ENCODE results near the gene LRRC63.
"Not testable (repeated sequence)": the region's sequence is repeated elsewhere in the genome, so short reads cannot be mapped to it uniquely, and the experiment has no call there.

The LRRC63 gene, protein sequence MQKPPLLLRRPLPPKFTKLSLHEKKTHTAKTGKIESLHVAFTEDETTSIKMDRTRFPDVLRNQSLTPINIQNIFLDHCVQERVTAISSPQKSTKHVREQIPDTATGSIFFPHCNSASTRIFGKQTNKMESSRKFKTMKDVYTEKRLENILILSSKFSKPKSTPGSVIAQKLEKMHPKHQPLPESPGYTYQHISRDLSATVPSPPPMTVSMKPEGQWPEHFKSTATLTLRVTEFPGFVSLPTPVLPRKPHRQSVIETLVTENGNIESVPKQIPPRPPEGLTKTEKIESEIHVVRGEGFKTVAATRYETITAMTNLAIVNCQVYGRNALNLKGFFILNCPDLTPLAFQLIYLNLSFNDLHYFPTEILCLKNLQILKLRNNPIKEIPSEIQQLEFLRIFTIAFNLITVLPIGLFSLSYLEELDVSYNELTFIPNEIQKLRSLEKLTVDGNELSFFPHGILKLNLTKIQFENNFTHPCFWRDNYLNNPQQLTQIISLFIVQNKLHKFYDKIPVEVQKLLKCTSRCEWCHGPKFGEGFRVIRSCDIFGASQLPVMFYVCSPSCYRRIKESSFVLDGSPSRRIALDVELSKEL

DNA sequence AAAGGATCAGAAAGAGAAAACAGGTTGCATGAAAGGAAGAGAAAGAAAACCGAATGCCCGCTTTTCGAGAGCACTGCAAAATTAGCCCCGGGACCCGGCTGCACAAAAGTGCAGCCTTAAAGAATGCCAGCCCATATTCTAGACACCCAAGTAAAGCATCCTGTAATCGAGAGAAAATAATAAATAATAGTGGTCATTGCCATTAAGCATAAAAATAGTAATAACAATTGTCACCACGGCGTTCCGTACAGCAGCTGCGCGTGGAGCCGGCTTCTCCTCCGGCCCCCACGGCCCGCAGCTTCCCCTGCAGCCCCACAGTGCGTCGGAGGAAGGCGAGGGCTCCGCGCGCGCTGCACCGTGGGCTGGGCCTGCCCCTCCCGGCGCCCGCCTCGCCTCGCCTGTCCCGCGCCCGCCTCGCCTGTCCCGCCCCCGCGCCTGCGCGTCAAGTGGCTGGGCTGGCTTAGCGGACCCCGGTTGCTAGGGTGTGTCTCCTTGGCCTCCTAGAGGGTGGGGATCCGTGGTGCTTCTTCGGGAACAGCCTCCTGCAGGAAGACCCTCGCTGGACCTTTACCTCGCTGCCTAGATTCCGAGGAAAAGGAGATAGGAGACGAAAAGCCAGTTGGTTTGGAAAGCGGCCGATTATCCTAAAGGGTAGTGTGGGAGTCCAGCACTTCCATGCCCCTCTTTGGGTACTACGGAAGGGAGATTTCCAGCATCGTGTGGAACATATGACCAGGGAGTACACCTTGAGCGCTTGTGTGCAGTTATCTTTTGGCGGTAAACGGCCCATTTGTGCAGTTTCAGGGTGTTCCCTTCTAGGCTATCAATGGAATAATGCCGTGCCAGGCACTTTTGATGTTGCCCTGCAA lies at the start of gene LRRC63:
TSS of gene LRRC63 (plus strand) at position 446 of the 869 bp plus-strand sequence. CDS start 1,107 bp downstream, outside the sequence.
- DNase-seq = peak; percentile 58

DNA sequence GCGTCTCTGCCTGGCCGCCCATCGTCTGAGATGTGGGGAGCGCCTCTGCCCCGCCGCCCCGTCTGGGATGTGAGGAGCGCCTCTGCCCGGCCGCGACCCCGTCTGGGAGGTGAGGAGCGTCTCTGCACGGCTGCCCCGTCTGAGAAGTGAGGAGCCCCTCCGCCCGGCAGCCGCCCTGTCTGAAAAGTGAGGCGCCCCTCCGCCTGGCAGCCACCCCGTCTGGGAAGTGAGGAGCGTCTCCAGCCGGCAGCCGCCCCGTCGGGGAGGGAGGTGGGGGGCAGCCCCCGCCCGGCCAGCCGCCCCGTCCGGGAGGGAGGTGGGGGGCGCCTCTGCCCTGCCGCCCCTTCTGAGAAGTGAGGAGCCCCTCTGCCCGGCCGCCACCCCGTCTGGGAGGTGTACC lies 49.0 kb upstream of the LRRC63 start:
- DNase-seq = not testable (repeated sequence)

DNA sequence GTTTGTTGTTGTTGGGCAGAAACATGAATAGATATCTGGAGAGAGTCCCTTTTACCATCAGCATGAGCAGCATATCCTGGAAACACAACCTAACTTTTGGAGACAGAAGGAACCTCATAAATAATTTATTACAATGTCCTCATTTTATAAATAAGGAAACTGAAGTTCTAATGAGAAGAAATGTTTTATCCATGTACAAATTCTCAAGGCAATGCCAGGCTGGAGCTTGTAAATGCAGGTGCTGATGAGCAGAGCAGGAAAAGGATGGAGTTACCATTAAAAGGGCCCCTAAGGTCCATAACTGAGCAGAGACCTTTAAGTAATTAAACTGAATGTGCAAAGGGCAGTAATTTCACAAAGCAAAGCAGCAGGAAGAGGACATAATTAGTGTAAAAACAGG lies 47.1 kb upstream of the LRRC63 start:
- no peak for DNase-seq

DNA sequence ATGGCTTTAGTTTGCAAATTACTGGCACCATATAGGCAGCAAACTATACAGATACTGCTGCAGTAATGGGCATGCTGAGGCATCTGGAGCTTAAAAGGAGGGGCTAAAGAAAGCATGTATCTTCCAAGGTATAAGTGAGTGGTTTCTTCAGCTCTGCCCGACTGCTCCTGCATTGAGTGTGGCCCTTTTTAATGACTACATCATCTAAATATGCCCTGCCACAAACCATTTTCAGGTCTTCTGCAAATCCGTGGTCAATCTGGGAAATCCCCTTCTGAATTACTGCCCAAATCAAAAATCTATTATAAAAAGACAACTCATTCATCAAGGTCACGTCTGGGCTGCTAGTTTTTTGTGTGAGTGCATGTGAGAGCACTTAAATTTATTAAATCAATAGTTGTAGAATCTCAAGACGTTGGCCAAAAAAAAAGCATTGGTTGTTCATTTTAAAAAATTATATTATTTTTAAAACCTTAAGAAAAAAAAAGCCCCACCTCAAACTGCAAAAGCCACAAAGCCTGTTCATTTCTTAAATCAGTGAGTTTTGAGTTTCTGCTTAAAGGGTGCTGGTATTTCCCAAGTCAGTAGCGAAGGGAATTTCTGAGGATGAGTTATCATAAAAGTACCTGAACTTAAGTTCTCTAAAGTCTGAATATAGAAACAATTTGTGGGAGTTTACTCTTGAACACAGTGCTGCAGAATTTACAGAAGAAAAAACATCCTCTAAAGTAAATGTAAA lies 46.1 kb upstream of the LRRC63 start:
- no peak for DNase-seq

DNA sequence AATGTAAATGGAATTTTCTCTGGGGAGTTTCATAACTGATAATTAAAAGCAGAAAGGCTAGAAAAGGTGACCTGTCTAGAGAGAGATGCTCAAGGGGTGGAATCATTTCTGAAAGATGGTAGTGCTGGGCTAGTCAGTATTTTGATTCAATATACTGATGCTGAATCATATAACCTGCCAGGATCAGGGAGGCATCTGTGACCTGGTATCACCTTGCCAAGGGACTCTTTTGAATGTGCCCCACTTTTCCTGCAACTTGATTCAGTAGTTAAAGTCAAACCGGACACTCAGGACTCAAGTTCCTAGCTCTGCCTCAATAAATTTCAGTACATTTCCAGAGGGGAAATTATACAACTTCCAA lies 45.5 kb upstream of the LRRC63 start:
- DNase-seq = no peak

DNA sequence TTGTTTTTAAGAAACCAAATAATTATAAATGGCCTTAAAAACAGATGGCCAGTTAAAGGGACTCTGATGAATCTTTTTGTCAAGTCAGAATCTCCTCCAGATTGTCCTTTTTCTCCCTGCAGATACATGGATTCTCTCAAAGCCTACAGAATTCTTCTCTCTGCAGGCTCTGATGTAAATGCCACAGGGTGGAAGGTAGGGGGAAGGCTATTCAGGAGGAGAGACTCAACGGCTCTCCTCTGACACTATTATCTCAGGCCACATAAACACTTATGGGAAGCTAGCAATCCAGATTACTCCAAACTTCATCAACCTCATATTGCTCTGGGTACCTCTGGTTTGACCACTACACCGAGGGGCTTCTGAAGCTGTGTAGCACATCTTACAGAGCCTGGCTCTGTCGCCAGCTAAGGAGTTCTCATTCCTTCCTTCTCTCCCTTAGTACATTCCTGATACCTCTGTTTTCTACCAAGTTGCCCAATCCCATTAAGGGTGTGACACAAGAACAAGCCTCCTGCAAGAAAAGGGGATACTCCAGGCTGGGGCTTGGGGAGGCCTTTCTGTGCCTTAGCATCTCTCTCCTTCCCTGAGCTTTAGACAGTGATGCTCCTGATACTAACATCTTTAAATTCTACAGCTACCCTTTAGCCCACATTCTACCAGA lies 44.6 kb upstream of the LRRC63 start:
- DNase-seq = no peak

DNA sequence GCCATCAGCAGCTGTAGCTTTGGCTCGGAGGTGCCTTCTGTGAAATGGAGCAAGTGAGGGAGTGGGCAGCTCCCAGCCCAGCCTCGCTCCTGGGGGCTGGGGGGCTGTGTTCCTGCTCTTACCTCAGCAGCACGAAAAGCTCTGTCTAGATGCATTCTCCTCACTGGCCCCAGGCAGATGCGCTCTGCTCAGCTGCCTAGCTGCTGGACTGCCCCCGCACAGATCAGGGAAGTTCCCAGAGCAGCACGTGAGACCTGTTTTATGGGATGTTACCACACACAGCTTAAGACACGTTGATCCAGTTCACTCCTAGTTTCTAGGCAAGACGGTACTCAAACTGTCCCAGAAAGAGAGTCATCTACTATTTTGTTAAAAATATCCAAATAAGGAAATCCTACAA lies 43.4 kb upstream of the LRRC63 start:
- no peak for DNase-seq

DNA sequence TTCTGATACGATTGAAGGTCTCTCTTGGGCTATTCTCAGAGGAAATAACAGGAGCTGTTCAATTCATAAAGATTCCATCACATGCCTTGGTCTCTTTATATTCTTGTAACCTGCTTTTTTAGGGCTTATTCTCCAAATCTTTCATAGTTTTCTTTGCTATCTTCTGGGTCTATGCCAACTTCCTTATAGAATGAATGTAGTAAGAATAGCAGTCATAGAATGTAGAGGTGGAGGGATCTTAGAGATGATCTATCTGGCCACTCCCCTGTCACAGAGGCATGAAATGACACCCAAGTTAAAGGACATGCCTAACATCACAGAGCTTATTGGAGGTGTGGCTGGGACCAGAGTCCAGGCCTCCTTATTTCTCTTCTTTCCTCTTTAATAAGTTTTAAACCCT lies 42.9 kb upstream of the LRRC63 start:
- DNase-seq = no peak

DNA sequence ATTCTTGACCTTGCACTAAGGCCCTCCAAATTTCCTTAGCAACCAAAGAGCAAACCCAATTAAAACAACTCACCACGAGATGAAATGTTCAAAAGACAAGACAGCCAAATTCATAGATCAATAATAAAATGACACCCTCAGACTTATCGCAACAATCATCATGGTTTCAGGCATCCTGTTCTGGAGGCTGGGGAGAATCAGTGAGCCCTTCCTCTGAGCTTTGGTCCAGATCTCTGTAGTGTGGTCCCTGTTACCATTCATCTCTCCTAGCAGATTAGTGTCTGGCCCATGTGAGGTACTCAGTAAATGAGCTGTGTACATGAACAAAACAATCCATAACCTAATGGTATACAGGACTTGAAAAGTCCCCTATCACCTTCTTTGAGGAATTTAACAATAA lies 42.0 kb upstream of the LRRC63 start:
- no peak for DNase-seq

DNA sequence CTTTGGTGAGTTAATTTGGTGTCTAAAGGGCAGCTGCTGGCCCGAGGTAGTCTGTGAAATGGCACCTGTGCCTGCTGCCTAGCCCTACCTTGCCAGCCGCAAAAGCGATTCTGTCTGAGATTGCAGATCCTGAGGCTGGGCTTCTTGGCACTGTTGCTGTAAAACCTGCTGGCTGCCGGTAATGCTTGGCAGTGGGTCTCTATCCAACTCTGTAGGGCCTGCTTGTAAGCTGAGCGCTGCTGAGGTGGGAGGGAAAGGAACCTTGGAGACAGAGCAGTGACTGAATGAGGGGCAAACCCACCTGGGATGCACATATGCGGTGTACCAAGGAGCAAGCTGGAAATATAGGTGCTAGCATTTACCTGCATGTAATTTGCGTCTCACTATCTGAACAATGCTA lies 41.5 kb upstream of the LRRC63 start:
- DNase-seq = no peak

DNA sequence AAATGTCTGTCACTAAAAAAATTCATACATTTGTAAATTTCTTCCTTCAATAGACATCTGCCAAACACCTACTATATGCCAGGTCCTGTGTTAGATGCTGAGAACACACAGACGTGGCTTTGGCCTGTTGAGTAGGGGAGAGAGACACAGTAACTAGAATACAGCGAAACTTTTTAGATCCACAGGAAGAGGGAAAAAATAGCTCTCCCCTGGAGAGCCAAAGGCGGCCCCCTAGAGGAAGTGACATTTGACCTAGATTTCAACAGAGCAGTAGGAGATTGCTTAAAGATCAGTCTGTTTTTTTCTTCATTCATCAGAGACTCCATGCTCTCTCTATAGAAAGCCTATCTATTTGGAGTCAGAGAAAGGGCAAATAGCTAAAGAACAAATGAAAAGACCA lies 41.0 kb upstream of the LRRC63 start:
- DNase-seq = no peak

DNA sequence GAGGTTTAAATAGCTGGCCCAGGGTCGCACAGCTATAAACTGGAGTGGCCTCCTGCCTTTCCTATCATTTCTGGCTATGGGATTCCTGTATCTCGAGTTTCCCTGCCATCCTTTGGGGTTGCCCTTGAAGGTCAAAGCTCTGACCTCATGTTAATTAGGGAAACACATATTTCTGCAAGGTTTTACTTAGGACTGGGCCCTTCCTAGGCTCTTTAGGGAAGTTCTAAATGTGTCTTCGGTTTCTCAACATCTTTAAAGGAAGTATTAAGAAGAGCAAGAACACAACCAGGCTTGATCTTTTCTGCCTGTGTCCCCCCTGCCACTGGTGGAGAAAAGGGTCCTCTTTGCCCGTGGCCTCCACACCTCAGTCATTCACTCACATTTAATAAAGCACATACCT lies 40.5 kb upstream of the LRRC63 start:
- DNase-seq = no peak

DNA sequence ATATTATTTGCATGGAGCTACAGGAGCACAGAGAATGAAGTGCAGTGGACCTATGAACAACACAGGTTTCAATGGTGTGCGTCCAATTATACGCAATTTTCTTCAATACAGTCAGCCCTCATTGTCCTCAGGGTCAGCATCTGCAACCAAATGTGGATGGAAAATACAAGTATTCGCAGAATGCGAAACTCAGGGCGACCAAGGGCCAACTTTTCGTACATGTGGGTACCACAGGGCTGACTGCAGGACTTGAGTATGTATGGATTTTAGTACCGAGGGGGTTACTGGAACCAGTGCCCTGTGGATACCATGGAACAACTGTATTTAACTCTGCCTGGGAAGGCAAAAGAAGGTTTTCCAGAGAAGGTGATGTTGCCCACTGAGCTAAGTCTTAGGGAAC lies 40.0 kb upstream of the LRRC63 start:
- DNase-seq = no peak

DNA sequence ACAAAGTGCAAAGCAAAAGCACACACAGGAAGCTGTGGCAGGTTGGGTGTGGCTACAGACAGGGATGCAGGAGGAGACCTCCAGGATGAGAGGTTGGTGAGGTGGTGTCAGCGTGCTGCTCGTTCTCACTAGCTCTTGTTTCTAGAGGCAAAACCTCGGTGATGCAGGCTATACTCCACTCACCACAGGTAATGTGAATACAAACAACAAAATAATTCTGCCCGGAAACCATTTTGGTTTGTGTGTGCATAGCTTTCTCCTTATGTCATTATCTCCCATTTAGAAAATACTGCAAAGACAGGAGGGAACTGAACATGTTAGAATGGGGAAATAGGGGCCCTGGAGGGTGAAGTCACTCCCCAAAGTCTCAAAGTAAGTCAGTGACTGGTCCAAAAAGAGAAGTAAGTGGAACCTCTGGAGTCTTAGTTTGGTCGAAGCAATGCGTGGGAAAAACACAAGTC lies 39.2 kb upstream of the LRRC63 start:
- no peak for DNase-seq

DNA sequence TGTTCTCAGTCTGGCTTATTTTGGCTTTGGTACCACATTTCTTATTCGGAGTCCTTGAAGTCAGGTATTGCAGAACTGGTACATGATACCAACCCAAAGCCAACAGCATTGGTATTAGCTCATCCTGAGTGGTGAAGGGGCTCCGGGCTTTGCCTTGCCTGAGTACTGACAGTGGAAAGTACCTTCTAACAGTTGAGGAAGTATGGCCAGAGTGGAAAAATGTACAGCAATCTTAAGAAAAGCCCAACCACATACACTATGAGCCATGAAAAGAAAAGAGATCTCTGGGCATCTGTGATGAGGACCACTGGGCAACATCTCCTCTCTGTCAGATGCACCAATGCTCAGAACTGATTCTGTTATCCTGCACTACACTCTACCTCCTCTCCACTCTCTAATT lies 38.1 kb upstream of the LRRC63 start:
- no peak for DNase-seq

DNA sequence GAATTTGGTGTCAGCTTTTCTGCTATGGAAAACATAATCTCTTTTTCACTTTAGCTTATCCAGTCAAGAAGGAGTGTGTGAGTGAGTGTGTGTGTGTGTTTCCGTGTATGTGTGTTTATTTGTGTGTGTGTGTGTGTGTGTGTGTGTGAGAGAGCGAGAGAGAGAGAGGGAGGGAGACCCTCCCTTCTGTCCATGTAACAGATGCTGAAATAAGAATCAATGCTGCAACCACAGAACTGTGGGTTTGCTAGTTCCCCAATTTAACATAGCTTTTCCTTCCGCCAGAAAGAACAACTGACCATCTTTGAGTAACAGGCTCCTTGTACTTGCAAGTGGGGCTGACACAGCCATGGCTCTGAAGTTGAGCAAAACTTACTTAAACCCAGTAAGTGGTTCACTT lies 35.0 kb upstream of the LRRC63 start:
- DNase-seq = no peak

DNA sequence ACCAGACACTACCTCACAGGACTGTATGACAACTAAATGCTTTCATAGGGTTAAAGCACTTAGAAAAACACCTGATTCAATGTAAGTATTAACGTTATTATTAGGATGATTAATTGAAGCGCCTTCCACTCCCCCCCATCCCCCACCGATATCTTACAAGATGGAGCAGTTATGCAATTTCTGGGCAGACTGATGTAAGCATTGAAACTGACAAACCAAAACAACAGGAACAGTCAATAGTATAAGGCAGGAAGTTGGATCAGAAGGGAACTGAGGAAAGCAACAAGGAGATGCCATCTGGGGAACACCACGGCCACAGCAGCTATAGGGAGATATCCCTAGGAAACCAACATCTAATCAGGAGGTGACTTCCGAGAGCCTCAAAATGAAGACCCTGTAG lies 33.6 kb upstream of the LRRC63 start:
- DNase-seq = no peak

DNA sequence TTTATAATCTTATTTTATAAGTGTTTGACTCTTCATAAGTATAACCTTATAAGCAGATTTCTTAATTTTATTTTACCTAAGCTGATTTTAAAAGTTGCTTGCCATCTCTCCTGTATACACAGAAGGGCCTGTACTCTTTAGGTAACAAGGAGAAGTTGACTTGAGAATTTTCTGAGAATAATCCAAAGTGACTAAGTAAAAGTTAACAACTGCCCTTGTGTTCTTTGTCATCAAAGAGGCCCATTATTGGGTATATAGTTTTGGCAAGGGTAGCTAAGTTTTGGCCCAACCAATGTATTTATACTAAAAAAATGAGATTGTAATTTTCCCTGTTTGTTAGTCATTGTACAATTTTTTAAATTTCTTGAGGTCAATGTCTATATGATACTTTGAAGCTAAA lies 32.9 kb upstream of the LRRC63 start:
- no peak for DNase-seq

DNA sequence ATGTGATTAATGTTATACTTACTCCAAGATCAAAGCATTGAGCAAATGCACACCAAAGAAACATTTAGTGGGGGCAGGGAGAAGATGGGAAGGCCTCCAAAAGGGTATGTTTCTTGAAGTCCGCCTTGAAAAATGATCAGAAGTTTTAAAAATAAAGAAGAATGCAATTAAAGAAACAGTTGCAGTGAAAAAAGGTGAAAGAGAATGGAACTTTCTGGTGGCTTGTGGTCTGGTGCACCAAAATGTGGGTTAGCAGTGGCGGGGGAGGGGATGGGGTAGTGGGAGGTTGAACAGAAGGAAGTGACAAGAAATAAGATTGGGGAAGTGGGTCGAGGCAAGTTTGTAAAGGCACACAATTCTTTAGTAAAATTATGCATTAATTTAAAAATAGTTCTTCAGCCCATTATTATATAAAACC lies 32.2 kb upstream of the LRRC63 start:
- no peak for DNase-seq

DNA sequence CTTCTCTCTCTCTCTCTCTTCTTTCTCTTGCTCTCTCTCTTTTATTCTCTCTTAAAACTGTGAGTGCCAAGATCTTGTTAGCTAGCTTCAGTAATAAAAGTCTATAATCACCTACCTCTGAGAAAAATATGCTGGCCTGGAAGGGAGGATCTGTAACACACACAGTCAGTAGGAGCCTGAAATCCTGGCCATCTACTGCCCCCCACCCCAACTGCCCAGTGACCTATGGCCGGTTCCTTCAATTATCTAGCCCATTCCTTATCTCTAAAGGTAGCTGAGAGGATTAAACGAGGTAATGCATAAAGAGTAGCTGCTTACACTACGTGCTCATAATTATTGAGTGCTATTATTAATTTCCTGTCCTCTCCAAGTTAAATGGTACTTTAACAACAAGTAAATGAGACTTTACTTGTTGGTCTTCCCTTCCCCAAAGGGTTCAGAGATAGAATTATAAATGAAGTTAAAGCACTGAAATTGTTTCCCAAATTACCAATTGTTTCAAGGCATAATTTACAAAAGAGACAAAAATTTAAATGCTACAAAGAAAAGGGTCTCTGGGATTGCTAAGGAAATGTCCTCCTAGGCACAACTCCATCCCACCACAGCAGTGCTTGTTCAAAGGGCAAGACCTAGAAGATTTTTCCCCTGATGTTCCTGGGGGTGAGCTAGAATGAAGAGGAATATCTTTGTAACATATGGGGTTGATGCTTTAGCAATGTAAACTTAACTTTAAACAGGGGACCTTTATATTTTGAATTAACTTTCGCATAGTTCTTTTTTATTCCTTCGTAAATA lies 31.6 kb upstream of the LRRC63 start:
- no peak for DNase-seq

DNA sequence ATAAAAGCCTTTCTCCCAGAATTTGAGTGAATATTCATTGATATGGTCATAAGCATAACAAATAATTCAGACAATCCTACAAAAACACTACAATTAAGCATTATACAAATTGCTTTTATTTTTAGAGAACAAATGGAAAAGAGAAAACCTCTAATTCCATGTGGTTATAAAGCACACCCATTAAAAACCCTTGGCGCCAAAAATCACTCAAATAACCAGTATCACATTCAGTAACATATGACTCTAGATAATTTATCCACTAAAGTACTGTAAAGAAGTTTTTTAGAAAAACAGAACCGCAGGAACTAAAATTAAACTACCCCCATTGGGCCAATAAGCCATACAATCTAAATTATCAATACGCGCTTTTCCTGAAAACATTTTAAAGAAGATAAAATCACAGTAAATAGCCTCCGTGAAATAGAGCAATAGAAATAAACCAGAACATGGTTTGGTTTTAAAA lies 30.3 kb upstream of the LRRC63 start:
- no peak for DNase-seq
